Lower leg skin (tissue), 4 donors: ENCODE measurements around the gene FIS1. TPM values are rescaled to one million over a fixed set of nuclear protein-coding genes. Genes with fewer than 3 reads are reported as not detected.
"Not testable (repeated sequence)": the region's sequence is repeated elsewhere in the genome, so short reads cannot be mapped to it uniquely, and the experiment has no call there.

Experiments
- DNase-seq, 2 donors: peaks; one replicate each; pipeline ENCODE4 v3.0.0-alpha.2; 2019; ENCODE audit warnings: low spot score in 2 of 2
- H3K4me3 ChIP-seq: fragments of 200-600 bp; sonication (generic); 2 replicates; pipeline ENCODE4 v1.5.1; 2017; ENCODE audit warnings: mild to moderate bottlenecking, low read depth; ENCODE audit not compliant: poor library complexity, severe bottlenecking
- CTCF ChIP-seq, 3 donors: fragments of 450-650 bp; IDR thresholded peaks; one replicate each; pipeline ENCODE4 v1.5.1; 2016; ENCODE audit warnings: antibody characterized with exemption in 3 of 3, mild to moderate bottlenecking in 3 of 3, moderate library complexity in 2 of 3
- POLR2A ChIP-seq, 2 donors: fragments of 450-650 bp; IDR thresholded peaks; one replicate each; pipeline ENCODE4 v1.6.1; 2016 to 2017; ENCODE audit warnings: antibody characterized with exemption in 2 of 2, mild to moderate bottlenecking in 1 of 2, moderate library complexity in 1 of 2
- WGBS, 2 donors: methylation state at CpG; one replicate each; pipeline ENCODE4 v1.1.5; 2018; 5-methylcytosine and 5-hydroxymethylcytosine counted together
- intact Hi-C: fragments of 100-400 bp; cut with DNase I; formaldehyde crosslinking; loops from one replicate; pipeline ENCODE4 v1.15.0; 2023; ENCODE audit warnings: low total_unique reads
- total RNA-seq, 4 donors: library from RNA; depleted of rRNA; stranded (reverse); fragments of >200 nt; gene quantifications; one replicate each; pipeline ENCODE4 v1.1.0, GENCODE V29; 2016

Gene FIS1
- total RNA-seq, 4 donors from 2014 or later, result 162 to 273 (median 213) TPM

GRCh38 chr7:101287032-101287431 lies 42.2 kb upstream of the FIS1 start:
- intact Hi-C loops, result loop anchor here (10.0 kb wide), 1 partner anchor 142 kb away; no protein-coding TSS in a partner anchor
- no peak for TF ChIP-seq CTCF (IDR thresholded peaks at IDR 0.05)
- DNase-seq, result no peak
- WGBS, 2 donors, result 66 to 68% methylated on average over 6 of the region's 6 CpGs
- no peak overlapping the region for H3K4me3 ChIP-seq

GRCh38 chr7:101285880-101286279 lies 41.0 kb upstream of the FIS1 start:
- intact Hi-C loops, result loop anchor here (10.0 kb wide), 1 partner anchor 141 kb away; no protein-coding TSS in a partner anchor
- not testable (repeated sequence) for H3K4me3 ChIP-seq, DNase-seq
- 70 to 74% methylated on average over 3 of the region's 3 CpGs for WGBS, 2 donors

- TF ChIP-seq POLR2A (IDR thresholded peaks at IDR 0.05) (no peak), CTCF (IDR thresholded peaks at IDR 0.05) (no peak)
- intact Hi-C loops, result loop anchor here (10.0 kb wide), 1 partner anchor 140 kb away; no protein-coding TSS in a partner anchor
These were observed 40.3 kb upstream of the FIS1 start for GRCh38 chr7:101285171-101285570.

GRCh38 chr7:101280912-101281311 lies 36.0 kb upstream of the FIS1 start:
- WGBS, 2 donors, result 82 to 91% methylated on average over 8 of the region's 8 CpGs
- intact Hi-C loops, result loop anchor here (10.0 kb wide), 1 partner anchor 136 kb away; no protein-coding TSS in a partner anchor
- not testable (repeated sequence) for DNase-seq, H3K4me3 ChIP-seq

More at GRCh38 chr7:101285171-101285570, 40.3 kb upstream of the FIS1 start:
- no peak overlapping the region for H3K4me3 ChIP-seq
- 81 to 84% methylated on average over 9 of the region's 9 CpGs for WGBS, 2 donors
- no peak for DNase-seq

- WGBS, 2 donors, result 79% methylated on average over 24 of the region's 24 CpGs
- no peak overlapping the region for H3K4me3 ChIP-seq
- DNase-seq, result no peak
- TF ChIP-seq CTCF (IDR thresholded peaks at IDR 0.05), result no peak
- no peak for TF ChIP-seq POLR2A (IDR thresholded peaks at IDR 0.05)
- intact Hi-C loops, result no loop called here
These were observed 33.8 kb upstream of the FIS1 start for GRCh38 chr7:101278461-101279292.

- intact Hi-C loops, result no loop called here
- WGBS, 2 donors, result 75 to 79% methylated on average over 9 of the region's 9 CpGs
- DNase-seq, result no peak
These were observed 32.3 kb upstream of the FIS1 start for GRCh38 chr7:101277155-101277554.

More at GRCh38 chr7:101277155-101277554, 32.3 kb upstream of the FIS1 start:
- no peak for TF ChIP-seq CTCF (IDR thresholded peaks at IDR 0.05)
- TF ChIP-seq POLR2A (IDR thresholded peaks at IDR 0.05), result no peak
- no peak overlapping the region for H3K4me3 ChIP-seq
